WERI-Rb-1 (cell line): ENCODE measurements around the gene RERE.
"Not testable (repeated sequence)": the region's sequence is repeated elsewhere in the genome, so short reads cannot be mapped to it uniquely, and the experiment has no call there.

ENCODE experiments used
- DNase-seq: peaks from one replicate; pipeline ENCODE4 v3.0.0-alpha.2; 2020
- H3K27ac ChIP-seq: fragments of 250-450 bp; sonication (Bioruptor Pico); 2 replicates; pipeline ENCODE4 v1.5.1; 2020; ENCODE audit warnings: mild to moderate bottlenecking, moderate library complexity
- H3K27me3 ChIP-seq: fragments of 250-450 bp; sonication (Bioruptor Pico); 2 replicates; pipeline ENCODE4 v1.5.1; 2021; ENCODE audit warnings: mild to moderate bottlenecking, low read depth, moderate library complexity; ENCODE audit not compliant: insufficient read depth, severe bottlenecking
- H3K36me3 ChIP-seq: fragments of 250-450 bp; sonication (Bioruptor Pico); 2 replicates; pipeline ENCODE4 v1.5.1; 2020; ENCODE audit warnings: mild to moderate bottlenecking, moderate library complexity
- H3K4me3 ChIP-seq: 2 replicates; pipeline ENCODE4 v1.5.1; 2011; ENCODE audit warnings: low read depth, mild to moderate bottlenecking, control low read depth, low read length
- H3K9me3 ChIP-seq: fragments of 250-450 bp; sonication (Bioruptor Pico); 2 replicates; pipeline ENCODE4 v1.5.1; 2021; ENCODE audit warnings: mild to moderate bottlenecking, moderate library complexity; ENCODE audit not compliant: severe bottlenecking
- TF ChIP-seq, protein P1 (sequence below): IDR thresholded peaks from 2 replicates; pipeline ENCODE4 v1.5.1; 2011; ENCODE audit warnings: low read depth, mild to moderate bottlenecking, control low read depth, inconsistent platforms, low read length

Gene RERE

DNA sequence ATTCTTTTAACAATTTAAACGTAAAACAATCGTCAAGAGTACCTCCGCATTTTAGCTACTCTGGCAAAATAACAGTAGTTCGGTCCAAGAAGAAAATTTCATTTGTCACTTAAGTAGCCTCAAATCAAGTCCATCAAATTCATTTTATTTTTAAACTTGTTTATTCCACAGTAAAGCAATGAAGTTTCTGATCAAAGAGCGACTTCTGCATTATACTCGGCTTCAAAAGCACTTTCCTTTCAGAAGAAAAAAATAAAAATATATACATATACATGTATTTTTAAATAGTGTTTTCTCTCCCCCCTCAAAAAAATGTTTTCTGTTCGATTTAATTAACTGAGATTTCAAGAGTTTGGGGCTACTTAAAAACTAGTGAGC, 115.0 kb downstream of the RERE start:
- no peak for DNase-seq
- no peaks in the 10 kb centered on the region for H3K9me3 ChIP-seq
- H3K27me3 ChIP-seq, result no peaks in the 10 kb centered on the region
- H3K4me3 ChIP-seq, result peak overlapping the region; percentile 92
- no peaks in the 10 kb centered on the region; the same call in 1 of the 2 replicates for H3K36me3 ChIP-seq
- TF ChIP-seq, protein P1, sequence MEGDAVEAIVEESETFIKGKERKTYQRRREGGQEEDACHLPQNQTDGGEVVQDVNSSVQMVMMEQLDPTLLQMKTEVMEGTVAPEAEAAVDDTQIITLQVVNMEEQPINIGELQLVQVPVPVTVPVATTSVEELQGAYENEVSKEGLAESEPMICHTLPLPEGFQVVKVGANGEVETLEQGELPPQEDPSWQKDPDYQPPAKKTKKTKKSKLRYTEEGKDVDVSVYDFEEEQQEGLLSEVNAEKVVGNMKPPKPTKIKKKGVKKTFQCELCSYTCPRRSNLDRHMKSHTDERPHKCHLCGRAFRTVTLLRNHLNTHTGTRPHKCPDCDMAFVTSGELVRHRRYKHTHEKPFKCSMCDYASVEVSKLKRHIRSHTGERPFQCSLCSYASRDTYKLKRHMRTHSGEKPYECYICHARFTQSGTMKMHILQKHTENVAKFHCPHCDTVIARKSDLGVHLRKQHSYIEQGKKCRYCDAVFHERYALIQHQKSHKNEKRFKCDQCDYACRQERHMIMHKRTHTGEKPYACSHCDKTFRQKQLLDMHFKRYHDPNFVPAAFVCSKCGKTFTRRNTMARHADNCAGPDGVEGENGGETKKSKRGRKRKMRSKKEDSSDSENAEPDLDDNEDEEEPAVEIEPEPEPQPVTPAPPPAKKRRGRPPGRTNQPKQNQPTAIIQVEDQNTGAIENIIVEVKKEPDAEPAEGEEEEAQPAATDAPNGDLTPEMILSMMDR, result no peak
- H3K27ac ChIP-seq, result peak overlapping the region; percentile 88

DNA sequence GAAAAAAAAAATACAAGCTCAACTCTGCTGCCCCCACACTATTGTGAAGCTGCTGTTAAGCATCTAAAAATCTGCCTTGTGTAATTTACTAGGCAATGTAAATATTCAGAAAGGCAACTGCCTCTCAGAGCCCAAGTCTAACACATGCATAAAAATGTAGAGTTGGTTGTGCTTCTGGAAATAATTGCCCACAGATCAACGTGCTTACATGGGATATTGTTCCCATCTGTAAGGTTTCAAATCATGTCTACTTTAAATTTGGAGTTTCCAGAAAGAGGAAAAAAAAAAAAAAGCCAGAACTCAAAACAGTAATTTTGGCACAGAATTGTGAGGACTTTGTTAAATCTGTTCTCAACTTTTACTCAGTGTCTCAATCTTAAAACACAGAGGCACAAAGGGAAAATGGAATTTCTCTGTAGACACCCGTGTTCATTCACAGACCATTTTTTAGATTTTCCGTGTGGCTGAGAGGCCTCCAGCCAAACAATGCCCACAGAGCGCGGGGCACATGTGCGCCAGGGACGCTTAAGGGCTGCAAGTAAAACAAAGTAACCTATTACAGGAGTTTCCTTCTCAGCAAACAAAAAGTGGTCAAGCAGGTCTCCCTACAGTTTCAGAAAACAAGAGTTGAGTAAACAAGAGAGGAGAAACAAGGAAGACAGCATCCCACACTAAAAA, 115.5 kb downstream of the RERE start:
- Histone ChIP-seq H3K27ac (peak overlapping the region; percentile 88), H3K9me3 (no peaks in the 10 kb centered on the region), H3K4me3 (peak overlapping the region; percentile 92), H3K27me3 (no peaks in the 10 kb centered on the region), H3K36me3 (no peaks in the 10 kb centered on the region; the same call in 1 of the 2 replicates)
- TF ChIP-seq, protein P1, result no peak
- peak; percentile 21 for DNase-seq

DNA sequence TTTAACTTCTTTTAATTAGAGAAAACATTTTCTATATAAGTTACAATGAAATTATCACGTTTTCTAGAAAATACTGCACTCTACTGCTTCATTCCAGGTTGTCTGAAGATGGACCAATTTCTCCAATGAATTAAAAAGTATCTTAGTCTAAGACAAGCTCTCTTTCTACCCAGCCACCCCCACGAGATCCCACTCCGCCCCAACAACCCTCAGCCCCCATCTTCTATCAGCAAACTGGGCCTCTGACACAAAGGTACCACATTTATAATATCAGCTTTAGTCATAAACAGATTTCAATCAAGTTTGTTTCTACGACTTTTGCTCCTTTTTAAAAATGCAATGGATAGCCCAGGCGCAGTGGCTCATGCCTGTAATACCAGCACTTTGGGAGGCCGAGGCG, 117.8 kb downstream of the RERE start:
- DNase-seq, result no peak
- H3K27ac ChIP-seq, result no peak overlapping the region
- TF ChIP-seq, protein P1, result no peak

DNA sequence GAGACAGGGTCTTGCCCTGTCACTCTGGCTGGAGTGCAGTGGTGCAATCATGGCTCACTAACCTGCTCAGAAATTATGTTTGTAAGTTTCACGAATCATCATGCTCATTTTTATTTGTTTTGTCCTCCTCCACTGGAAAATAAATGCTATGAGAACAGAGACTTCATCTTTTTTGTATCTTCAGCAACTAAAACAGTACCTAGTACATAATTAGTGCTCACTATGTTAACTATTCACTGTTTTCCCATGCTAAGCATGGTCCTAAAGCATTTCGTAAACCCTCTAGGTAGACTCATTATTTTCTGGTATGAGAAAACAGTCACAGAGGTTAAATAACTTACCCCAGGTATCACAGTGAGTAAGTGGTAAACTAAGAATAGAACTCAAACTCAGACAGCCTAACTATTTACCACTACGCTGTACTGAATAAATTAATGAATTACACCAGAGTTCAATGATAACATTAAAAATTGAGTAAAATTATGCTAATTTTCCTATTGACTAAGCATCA, 118.4 kb downstream of the RERE start:
- Histone ChIP-seq H3K9me3 (no peaks in the 10 kb centered on the region), H3K27me3 (no peaks in the 10 kb centered on the region), H3K4me3 (no peak overlapping the region), H3K27ac (no peak overlapping the region), H3K36me3 (peaks cover 3% of the 10 kb centered on the region; the same call in 1 of the 2 replicates)
- no peak for DNase-seq
- TF ChIP-seq, protein P1, result no peak

More for the DNA sequence above, 117.8 kb downstream of the RERE start:
- Histone ChIP-seq H3K27me3 (no peaks in the 10 kb centered on the region), H3K4me3 (no peak overlapping the region), H3K36me3 (peaks cover 3% of the 10 kb centered on the region; the same call in 1 of the 2 replicates), H3K9me3 (no peaks in the 10 kb centered on the region)

DNA sequence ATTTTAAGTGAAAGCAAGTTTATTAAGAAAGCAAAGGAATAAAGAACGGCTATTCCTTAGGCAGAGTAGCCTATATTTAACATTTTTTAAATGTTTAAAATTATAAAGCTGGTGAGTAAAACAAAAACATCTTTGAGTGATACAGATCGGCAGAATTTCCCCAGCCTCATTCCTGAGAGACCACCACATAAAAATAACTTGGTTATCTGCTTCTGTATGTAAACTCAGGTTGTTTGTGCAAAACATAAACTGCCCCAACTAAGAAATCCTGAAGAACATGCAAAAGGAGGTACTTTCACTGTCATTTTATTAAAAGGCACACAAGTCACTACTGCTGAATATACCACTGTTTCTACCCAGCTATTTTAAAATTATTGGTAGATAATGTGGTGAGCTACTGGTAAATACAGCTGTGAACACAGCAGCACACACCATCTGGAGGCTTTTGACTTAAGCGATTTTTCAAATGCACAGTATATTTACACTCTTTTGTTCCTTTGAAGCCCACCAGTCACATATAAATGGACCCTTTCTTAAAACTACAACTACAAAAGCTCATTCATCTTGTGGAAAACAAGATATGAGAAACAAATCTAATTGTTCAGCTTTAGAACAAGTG, 119.3 kb downstream of the RERE start:
- no peak overlapping the region for H3K27ac ChIP-seq

DNA sequence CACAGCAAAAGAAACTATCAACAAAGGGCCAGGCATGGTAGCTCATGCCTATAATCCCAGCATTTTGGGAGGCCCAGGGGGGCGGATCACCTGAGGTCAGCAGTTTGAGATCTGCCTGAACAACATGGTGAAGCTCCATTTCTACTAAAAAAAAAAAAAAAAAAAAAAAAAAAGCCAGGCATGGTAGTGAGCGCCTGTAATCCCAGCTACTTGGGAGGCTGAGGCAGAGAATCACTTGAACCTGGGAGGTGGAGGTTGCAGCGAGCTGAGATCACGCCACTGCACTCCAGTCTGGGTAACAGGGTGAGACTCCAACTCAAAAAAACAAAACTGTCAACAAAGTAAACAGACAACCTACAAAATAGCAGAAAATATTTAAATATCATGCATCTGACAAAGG, 122.0 kb downstream of the RERE start:
- peaks cover 14% of the 10 kb centered on the region for H3K36me3 ChIP-seq
- not testable (repeated sequence) for H3K27ac ChIP-seq, H3K4me3 ChIP-seq, DNase-seq, H3K9me3 ChIP-seq, H3K27me3 ChIP-seq

More for the DNA sequence above, 119.3 kb downstream of the RERE start:
- H3K9me3 ChIP-seq, result no peaks in the 10 kb centered on the region
- TF ChIP-seq, protein P1, result no peak
- no peaks in the 10 kb centered on the region for H3K27me3 ChIP-seq
- no peak for DNase-seq
- peaks cover 8% of the 10 kb centered on the region for H3K36me3 ChIP-seq
- H3K4me3 ChIP-seq, result no peak overlapping the region
